Calu3 (cell line): ENCODE measurements around the gene ZBTB20. TPM values are rescaled to one million over a fixed set of nuclear protein-coding genes. Genes with fewer than 3 reads are reported as not detected.

Experiments
- BruUV-seq: library from RNA; stranded (reverse); fragments of 400-500 nt; replicated peaks from 2 replicates; lab custom pipeline; 2021; lab: Mats Ljungman, UMichigan
- CTCF ChIA-PET: fragments of 300-600 bp; sonication (Branson Sonifier 250); formaldehyde crosslinking; loops from one replicate; lab custom pipeline; 2022; ENCODE audit warnings: antibody characterized with exemption; lab: Charles Lee
- DNase-seq: peaks from one replicate; pipeline ENCODE4 v3.0.0; 2022
- H3K27ac Mint-ChIP-seq: one replicate; pipeline ENCODE4 v1.8.0; 2022; ENCODE audit warnings: mixed read lengths; ENCODE audit not compliant: unreplicated experiment
- H3K27me3 Mint-ChIP-seq: one replicate; pipeline ENCODE4 v1.8.0; 2022; ENCODE audit warnings: mixed read lengths; ENCODE audit not compliant: unreplicated experiment
- H3K36me3 Mint-ChIP-seq: one replicate; pipeline ENCODE4 v1.8.0; 2022; ENCODE audit warnings: mild to moderate bottlenecking, moderate library complexity, mixed read lengths; ENCODE audit not compliant: insufficient read depth, unreplicated experiment
- H3K4me1 Mint-ChIP-seq: one replicate; pipeline ENCODE4 v1.8.0; 2022; ENCODE audit warnings: mild to moderate bottlenecking, low read depth, mixed read lengths; ENCODE audit not compliant: unreplicated experiment
- H3K4me3 Mint-ChIP-seq: one replicate; pipeline ENCODE4 v1.8.0; 2022; ENCODE audit warnings: mild to moderate bottlenecking, low read depth, moderate library complexity, mixed read lengths; ENCODE audit not compliant: unreplicated experiment
- H3K9me3 Mint-ChIP-seq: one replicate; pipeline ENCODE4 v1.8.0; 2022; ENCODE audit warnings: low read depth, mixed read lengths; ENCODE audit not compliant: unreplicated experiment
- CTCF ChIP-seq: fragments of 200-600 bp; IDR thresholded peaks from one replicate; pipeline ENCODE4 v1.8.0; 2022; ENCODE audit warnings: antibody characterized with exemption; ENCODE audit not compliant: unreplicated experiment
- intact Hi-C: fragments of 100-400 bp; cut with micrococcal nuclease; formaldehyde crosslinking; loops from one replicate; pipeline ENCODE4 v1.10.0; 2022; ENCODE audit not compliant: unreplicated experiment
- total RNA-seq: library from RNA; stranded (reverse); gene quantifications from 2 replicates; pipeline ENCODE4 v1.2.3, GENCODE V29; 2022

The ZBTB20 gene
- total RNA-seq, 1 experiment from 2014 or later = 24.1 TPM

- no peaks in the 10 kb centered on the region for H3K36me3 Mint-ChIP-seq
Observed at GRCh38 chr3:114584734-114585371, 562.2 kb downstream of the ZBTB20 start.

GRCh38 chr3:114582929-114583328 lies 564.2 kb downstream of the ZBTB20 start:
- Mint-ChIP-seq H3K27me3 (no peaks in the 10 kb centered on the region), H3K27ac (no peak overlapping the region), H3K36me3 (no peaks in the 10 kb centered on the region), H3K9me3 (no peaks in the 10 kb centered on the region), H3K4me3 (no peak overlapping the region), H3K4me1 (no peaks in the 10 kb centered on the region)
- intact Hi-C loops = no loop called here
- CTCF ChIA-PET = no interaction called here
- TF ChIP-seq CTCF = no peak
- no peak for DNase-seq
- BruUV-seq = no TSS peak

More at GRCh38 chr3:114584734-114585371, 562.2 kb downstream of the ZBTB20 start:
- no peak overlapping the region for H3K4me3 Mint-ChIP-seq
- no peaks in the 10 kb centered on the region for H3K27me3 Mint-ChIP-seq
- no peak overlapping the region for H3K27ac Mint-ChIP-seq
- no TSS peak for BruUV-seq
- H3K9me3 Mint-ChIP-seq = no peaks in the 10 kb centered on the region
- intact Hi-C loops = no loop called here
- no peak for DNase-seq
- CTCF ChIA-PET = no interaction called here
- no peak for TF ChIP-seq CTCF
- no peaks in the 10 kb centered on the region for H3K4me1 Mint-ChIP-seq

- Mint-ChIP-seq H3K4me3 (no peak overlapping the region), H3K36me3 (no peaks in the 10 kb centered on the region), H3K4me1 (peaks cover 12% of the 10 kb centered on the region), H3K9me3 (no peaks in the 10 kb centered on the region), H3K27me3 (no peaks in the 10 kb centered on the region), H3K27ac (no peak overlapping the region)
- BruUV-seq = no TSS peak
- intact Hi-C loops = no loop called here
- CTCF ChIA-PET = interaction anchor here (0.6 to 0.7 kb wide), 2 partner anchors 111 to 590 kb away, joined by 3 to 4 read pairs; no protein-coding TSS in a partner anchor
- TF ChIP-seq CTCF = no peak
- DNase-seq = no peak
Observed at GRCh38 chr3:114572364-114573062, 574.6 kb downstream of the ZBTB20 start.

- TF ChIP-seq CTCF = no peak
- no peak overlapping the region for H3K27ac Mint-ChIP-seq
- BruUV-seq = no TSS peak
- no peak overlapping the region for H3K4me3 Mint-ChIP-seq
- no peak for DNase-seq
- no peaks in the 10 kb centered on the region for H3K9me3 Mint-ChIP-seq
- no peaks in the 10 kb centered on the region for H3K36me3 Mint-ChIP-seq
- intact Hi-C loops = no loop called here
- H3K27me3 Mint-ChIP-seq = no peaks in the 10 kb centered on the region
- CTCF ChIA-PET = no interaction called here
- peaks cover 12% of the 10 kb centered on the region for H3K4me1 Mint-ChIP-seq
Observed at GRCh38 chr3:114571363-114571762, 575.7 kb downstream of the ZBTB20 start.
